Right lobe of liver (tissue), 4 donors: ENCODE measurements around the gene USH1C.

Source experiments
- CTCF ChIP-seq, 4 donors: fragments of 200-600 bp in 3 of 4; fragments of 450-650 bp in 1 of 4; IDR thresholded peaks; one replicate each; pipeline versions ENCODE4 v1.5.1 to v1.8.0; 2016 to 2022; ENCODE audit warnings: antibody characterized with exemption in 4 of 4, mild to moderate bottlenecking in 2 of 4
- POLR2A ChIP-seq: fragments of 450-650 bp; IDR thresholded peaks from one replicate; pipeline ENCODE4 v1.6.1; 2017; ENCODE audit warnings: antibody characterized with exemption, mild to moderate bottlenecking
- donor health status: DM: no; HTN: no; CAD: no.
- donor health status: DM: no; HTN: no; CAD: no.
- donor health status: DM: no; HTN: yes; CAD: no.

- no peak for TF ChIP-seq CTCF (IDR thresholded peaks at IDR 0.05)
- TF ChIP-seq POLR2A = no peak
Measured at GRCh38 chr11:17572359-17572690, 28.1 kb upstream of the USH1C start.
